WTC11 (cell line): ENCODE measurements around the gene WDR64. TPM values are rescaled to one million over a fixed set of nuclear protein-coding genes. Genes with fewer than 3 reads are reported as not detected.

Experiments used
- ATAC-seq: fragments of 200-7000 bp; cut with Tn5 transposase; 2 replicates; pipeline ENCODE4 v1.10.0; 2021; ENCODE audit warnings: mild to moderate bottlenecking, moderate library complexity
- CTCF ChIA-PET: fragments of 300-600 bp; sonication (Branson Sonifier 250); formaldehyde crosslinking; loops from one replicate; lab custom pipeline; 2021; ENCODE audit warnings: antibody characterized with exemption; lab: Charles Lee
- POLR2A ChIA-PET: fragments of 350-600 bp; sonication (Branson Sonifier 250); formaldehyde crosslinking; loops from one replicate; lab custom pipeline; 2021; ENCODE audit warnings: antibody characterized with exemption; lab: Charles Lee
- DNase-seq: peaks from one replicate; pipeline ENCODE4 v3.0.0; 2021; ENCODE audit warnings: low spot score
- H3K27ac Mint-ChIP-seq: 2 replicates; pipeline ENCODE4 v1.8.0; 2021; ENCODE audit warnings: mixed read lengths
- H3K27me3 Mint-ChIP-seq: 2 replicates; pipeline ENCODE4 v1.8.0; 2021; ENCODE audit warnings: low read depth, mild to moderate bottlenecking, moderate library complexity, mixed read lengths
- H3K36me3 Mint-ChIP-seq: 2 replicates; pipeline ENCODE4 v1.8.0; 2021; ENCODE audit warnings: mixed read lengths
- H3K4me1 Mint-ChIP-seq: 2 replicates; pipeline ENCODE4 v1.8.0; 2022; ENCODE audit warnings: mixed read lengths
- H3K4me3 Mint-ChIP-seq: 2 replicates; pipeline ENCODE4 v1.8.0; 2021; ENCODE audit warnings: mild to moderate bottlenecking, moderate library complexity, mixed read lengths
- H3K9me3 Mint-ChIP-seq: 2 replicates; pipeline ENCODE4 v1.8.0; 2021; ENCODE audit warnings: mixed read lengths
- CTCF ChIP-seq: fragments of 200-600 bp; IDR thresholded peaks from 2 replicates; pipeline ENCODE4 v1.8.0; 2022; ENCODE audit warnings: antibody characterized with exemption
- ESRRA ChIP-seq: sonication (generic); formaldehyde crosslinking; IDR thresholded peaks from 2 replicates; pipeline ENCODE4 v1.8.1; 2022; ENCODE audit warnings: mild to moderate bottlenecking, missing genetic modification reagents, borderline replicate concordance
- ETV6 ChIP-seq: sonication (generic); formaldehyde crosslinking; IDR thresholded peaks from 2 replicates; pipeline ENCODE4 v1.8.1; 2022; ENCODE audit warnings: mild to moderate bottlenecking, missing genetic modification reagents
- FOXK1 ChIP-seq: sonication (generic); formaldehyde crosslinking; IDR thresholded peaks from 2 replicates; pipeline ENCODE4 v1.8.0; 2022; ENCODE audit warnings: mild to moderate bottlenecking, moderate library complexity, missing genetic modification reagents
- NR2C2 ChIP-seq: sonication (generic); formaldehyde crosslinking; IDR thresholded peaks from 2 replicates; pipeline ENCODE4 v1.8.0; 2022; ENCODE audit warnings: mild to moderate bottlenecking, missing genetic modification reagents
- OVOL2 ChIP-seq: fragments of 250-450 bp; sonication (Bioruptor Pico); IDR thresholded peaks from 2 replicates; pipeline ENCODE4 v1.9.0; 2021; ENCODE audit warnings: mild to moderate bottlenecking, borderline replicate concordance
- PREB ChIP-seq: sonication (generic); formaldehyde crosslinking; IDR thresholded peaks from 2 replicates; pipeline ENCODE4 v1.8.1; 2022; ENCODE audit warnings: mild to moderate bottlenecking, missing genetic modification reagents, moderate library complexity, borderline replicate concordance
- TEAD4 ChIP-seq: sonication (generic); formaldehyde crosslinking; IDR thresholded peaks from 2 replicates; pipeline ENCODE4 v1.8.0; 2022; ENCODE audit warnings: mild to moderate bottlenecking, missing genetic modification reagents
- ZBTB43 ChIP-seq: sonication (generic); formaldehyde crosslinking; IDR thresholded peaks from 2 replicates; pipeline ENCODE4 v1.8.1; 2023; ENCODE audit warnings: mild to moderate bottlenecking, missing genetic modification reagents
- ZMAT4 ChIP-seq: fragments of 250-450 bp; sonication (Bioruptor Pico); IDR thresholded peaks from 2 replicates; pipeline ENCODE4 v1.9.0; 2021; ENCODE audit warnings: mild to moderate bottlenecking
- ZNF317 ChIP-seq: sonication (generic); formaldehyde crosslinking; IDR thresholded peaks from 2 replicates; pipeline ENCODE4 v1.8.1; 2023; ENCODE audit warnings: low read depth, mild to moderate bottlenecking, moderate library complexity, missing genetic modification reagents, borderline replicate concordance
- ZNF512 ChIP-seq: sonication (generic); formaldehyde crosslinking; IDR thresholded peaks from 2 replicates; pipeline ENCODE4 v1.8.1; 2022; ENCODE audit warnings: missing genetic modification reagents, borderline replicate concordance
- total RNA-seq: library from RNA; stranded (reverse); gene quantifications from 3 replicates; pipeline ENCODE4 v1.2.3, GENCODE V29; 2021
- TF ChIP-seq, protein P1 (sequence below): fragments of 250-450 bp; sonication (Bioruptor Pico); conservative IDR thresholded peaks from 2 replicates; pipeline ENCODE4 v1.9.0; 2021; ENCODE audit warnings: mild to moderate bottlenecking
- TF ChIP-seq, protein P2 (sequence below): sonication (generic); formaldehyde crosslinking; conservative IDR thresholded peaks from 2 replicates; pipeline ENCODE4 v1.8.1; 2023; ENCODE audit warnings: mild to moderate bottlenecking, low read depth, missing genetic modification reagents, moderate library complexity
- TF ChIP-seq, protein P3 (sequence below): sonication (generic); formaldehyde crosslinking; IDR thresholded peaks from 2 replicates; pipeline ENCODE4 v1.8.0; 2022; ENCODE audit warnings: mild to moderate bottlenecking, missing genetic modification reagents

The WDR64 gene
- total RNA-seq, 1 experiment from 2014 or later = not detected

DNA sequence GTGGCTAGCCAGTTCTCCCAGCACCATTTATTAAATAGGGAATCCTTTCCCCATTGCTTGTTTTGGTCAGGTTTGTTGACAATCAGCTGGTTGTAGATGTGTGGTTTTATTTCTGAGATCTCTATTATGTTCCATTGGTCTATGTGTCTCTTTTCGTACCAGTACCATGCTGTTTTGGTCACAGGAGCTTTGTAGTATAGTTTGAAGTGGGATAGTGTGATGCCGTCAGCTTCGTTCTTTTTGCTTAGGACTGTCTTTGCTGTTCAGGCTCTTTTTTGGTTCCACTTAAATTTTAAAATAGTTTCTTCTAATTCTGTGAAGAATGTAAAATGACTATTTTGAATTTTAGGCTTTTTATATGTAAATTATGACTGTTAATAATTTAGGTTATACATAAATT is 68.9 kb downstream of the WDR64 start (continued):
- TF ChIP-seq, protein P1, sequence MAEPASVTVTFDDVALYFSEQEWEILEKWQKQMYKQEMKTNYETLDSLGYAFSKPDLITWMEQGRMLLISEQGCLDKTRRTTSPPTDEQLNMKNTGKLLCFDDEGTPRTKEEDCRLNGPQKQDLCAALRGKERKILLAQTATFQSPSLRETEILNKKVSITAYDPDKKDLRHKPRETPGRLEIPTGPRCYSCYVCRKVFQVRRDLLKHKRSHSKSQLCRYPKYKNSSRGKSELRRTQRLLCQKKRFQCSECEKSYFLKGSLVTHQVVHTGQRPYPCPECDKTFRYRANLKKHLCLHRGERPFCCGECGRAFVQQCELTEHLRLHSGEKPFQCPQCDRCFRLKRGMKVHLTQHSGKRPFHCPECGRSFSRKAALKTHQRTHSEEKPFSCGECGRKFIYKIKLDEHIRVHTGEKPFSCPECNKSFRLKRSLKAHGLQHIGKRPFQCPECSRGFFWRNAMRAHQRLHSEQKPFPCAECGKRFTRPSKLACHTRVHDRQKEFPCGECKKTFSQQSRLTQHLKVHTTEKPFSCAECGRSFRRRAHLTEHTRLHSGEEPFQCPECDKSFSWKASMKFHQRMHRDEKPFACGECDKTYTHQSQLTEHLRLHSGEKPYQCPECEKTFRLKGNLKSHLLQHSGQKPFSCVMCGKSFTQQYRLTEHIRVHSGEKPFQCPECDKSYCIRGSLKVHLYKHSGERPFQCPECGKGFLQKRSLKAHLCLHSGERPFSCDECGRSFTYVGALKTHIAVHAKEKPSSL (CRISPR knock-in tag) = no peak
- TF ChIP-seq, protein P2, sequence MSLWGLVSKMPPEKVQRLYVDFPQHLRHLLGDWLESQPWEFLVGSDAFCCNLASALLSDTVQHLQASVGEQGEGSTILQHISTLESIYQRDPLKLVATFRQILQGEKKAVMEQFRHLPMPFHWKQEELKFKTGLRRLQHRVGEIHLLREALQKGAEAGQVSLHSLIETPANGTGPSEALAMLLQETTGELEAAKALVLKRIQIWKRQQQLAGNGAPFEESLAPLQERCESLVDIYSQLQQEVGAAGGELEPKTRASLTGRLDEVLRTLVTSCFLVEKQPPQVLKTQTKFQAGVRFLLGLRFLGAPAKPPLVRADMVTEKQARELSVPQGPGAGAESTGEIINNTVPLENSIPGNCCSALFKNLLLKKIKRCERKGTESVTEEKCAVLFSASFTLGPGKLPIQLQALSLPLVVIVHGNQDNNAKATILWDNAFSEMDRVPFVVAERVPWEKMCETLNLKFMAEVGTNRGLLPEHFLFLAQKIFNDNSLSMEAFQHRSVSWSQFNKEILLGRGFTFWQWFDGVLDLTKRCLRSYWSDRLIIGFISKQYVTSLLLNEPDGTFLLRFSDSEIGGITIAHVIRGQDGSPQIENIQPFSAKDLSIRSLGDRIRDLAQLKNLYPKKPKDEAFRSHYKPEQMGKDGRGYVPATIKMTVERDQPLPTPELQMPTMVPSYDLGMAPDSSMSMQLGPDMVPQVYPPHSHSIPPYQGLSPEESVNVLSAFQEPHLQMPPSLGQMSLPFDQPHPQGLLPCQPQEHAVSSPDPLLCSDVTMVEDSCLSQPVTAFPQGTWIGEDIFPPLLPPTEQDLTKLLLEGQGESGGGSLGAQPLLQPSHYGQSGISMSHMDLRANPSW (CRISPR knock-in tag) = no peak
- TF ChIP-seq ZNF317 (no peak), FOXK1 (CRISPR knock-in tag) (no peak), CTCF (no peak), ETV6 (no peak), TEAD4 (CRISPR knock-in tag) (no peak), PREB (CRISPR knock-in tag) (no peak), ZNF512 (no peak)

DNA sequence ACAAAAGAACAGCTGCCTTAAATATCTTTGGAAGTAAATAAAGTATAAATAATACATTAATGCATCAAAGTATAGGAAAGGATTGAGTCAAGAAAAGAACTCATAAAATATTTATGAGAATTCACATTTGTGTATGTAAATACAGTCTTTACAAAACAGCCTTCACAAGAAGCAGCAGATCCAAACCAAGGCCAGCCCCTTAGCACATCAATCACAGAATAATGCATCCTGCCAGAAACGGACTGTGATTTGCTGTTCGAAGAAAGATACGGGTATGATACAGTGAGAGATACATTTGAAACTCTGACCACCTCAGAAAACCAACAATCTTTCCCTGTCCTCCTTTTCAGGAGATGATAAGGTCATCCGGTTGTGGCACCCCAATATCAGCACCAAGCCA is 70.9 kb downstream of the WDR64 start:
- no peak for TF ChIP-seq ESRRA
- no peak for TF ChIP-seq OVOL2
- no peak for TF ChIP-seq ZBTB43 (CRISPR knock-in tag)
- TF ChIP-seq, protein P3, sequence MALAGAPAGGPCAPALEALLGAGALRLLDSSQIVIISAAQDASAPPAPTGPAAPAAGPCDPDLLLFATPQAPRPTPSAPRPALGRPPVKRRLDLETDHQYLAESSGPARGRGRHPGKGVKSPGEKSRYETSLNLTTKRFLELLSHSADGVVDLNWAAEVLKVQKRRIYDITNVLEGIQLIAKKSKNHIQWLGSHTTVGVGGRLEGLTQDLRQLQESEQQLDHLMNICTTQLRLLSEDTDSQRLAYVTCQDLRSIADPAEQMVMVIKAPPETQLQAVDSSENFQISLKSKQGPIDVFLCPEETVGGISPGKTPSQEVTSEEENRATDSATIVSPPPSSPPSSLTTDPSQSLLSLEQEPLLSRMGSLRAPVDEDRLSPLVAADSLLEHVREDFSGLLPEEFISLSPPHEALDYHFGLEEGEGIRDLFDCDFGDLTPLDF (CRISPR knock-in tag) = no peak
- TF ChIP-seq, protein P2 (CRISPR knock-in tag) = no peak
- TF ChIP-seq ZNF317 = no peak
- no peak for TF ChIP-seq ZMAT4 (CRISPR knock-in tag)
- no peak for TF ChIP-seq NR2C2 (CRISPR knock-in tag)
- TF ChIP-seq, all 79 proteins: peak for 0
- Mint-ChIP-seq H3K36me3 (no peaks in the 10 kb centered on the region), H3K4me1 (no peaks in the 10 kb centered on the region), H3K27ac (no peak overlapping the region), H3K9me3 (no peaks in the 10 kb centered on the region), H3K4me3 (no peak overlapping the region), H3K27me3 (no peaks in the 10 kb centered on the region)
- DNase-seq (no peak), ATAC-seq (no peak)
- POLR2A ChIA-PET = no interaction called here
- CTCF ChIA-PET = no interaction called here
